GM21423 (cell line): ENCODE measurements around the gene SPTBN5.

Experiments
- ATAC-seq: cut with Tn5 transposase; IDR thresholded peaks from one replicate; pipeline ENCODE4 v1.9.1; 2021; ENCODE audit warnings: mild to moderate bottlenecking, moderate library complexity; ENCODE audit not compliant: unreplicated experiment

SPTBN5 gene

GRCh38 chr15:41885321-41885720 lies 8.5 kb downstream of the SPTBN5 start:
- no peak for ATAC-seq

GRCh38 chr15:41884458-41884857 lies 9.4 kb downstream of the SPTBN5 start:
- ATAC-seq = no peak

DNA sequence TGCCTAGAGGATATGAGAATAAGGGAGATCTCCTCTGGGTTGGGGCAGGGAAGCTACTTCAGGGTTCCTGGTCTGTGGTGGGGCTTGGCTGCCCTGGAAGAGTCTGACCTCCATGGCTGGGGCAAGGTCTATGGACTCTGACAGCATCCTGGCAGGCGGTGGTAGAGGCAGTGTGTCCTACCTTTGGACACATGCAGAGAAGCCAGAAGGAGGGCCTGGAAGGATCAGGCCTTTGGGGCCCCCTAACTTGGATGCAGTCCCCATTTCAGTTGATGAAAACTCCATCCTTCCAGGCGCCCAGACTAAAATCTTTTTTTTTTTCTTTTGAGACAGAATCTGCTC lies 10.4 kb downstream of the SPTBN5 start:
- ATAC-seq = no peak

DNA sequence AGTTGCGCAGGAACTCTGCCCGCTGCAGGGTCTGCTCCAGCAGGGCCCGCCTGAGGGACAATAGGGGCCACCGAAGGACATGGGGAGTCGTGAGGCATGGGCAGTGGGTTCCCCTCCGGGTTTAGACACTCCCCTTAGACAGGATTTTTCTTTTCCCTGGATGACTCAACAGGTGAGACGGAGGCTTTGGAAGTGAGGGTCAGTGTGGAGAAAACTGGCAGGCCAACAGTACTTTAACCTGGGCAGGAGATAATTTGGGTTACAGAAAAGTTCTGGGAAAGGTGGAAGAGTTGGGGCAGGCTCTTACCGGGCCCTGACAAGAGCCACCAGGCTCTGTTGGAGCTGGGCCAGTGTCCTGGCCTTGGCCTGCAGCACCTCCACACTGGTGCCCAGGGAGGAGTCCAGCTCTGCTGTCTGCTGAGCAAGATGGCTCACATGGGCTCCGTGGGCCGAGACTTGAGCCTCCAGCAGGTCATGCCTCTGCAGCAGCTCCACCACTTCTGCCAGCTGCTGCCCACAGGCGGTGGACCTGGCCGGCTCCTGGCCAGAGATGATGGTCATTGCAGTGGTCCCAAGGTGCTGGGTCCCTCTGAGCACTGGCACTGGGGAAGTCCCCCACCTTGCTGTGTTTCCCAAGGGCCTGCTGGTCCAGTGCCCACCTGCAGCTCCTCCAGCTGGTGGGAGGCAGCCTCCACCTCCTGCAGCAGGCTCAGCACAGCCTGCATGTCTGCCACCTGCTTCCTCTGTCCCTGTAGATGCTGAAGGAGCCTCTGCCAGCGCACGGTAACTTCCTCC lies 11.0 kb downstream of the SPTBN5 start:
- no peak for ATAC-seq

DNA sequence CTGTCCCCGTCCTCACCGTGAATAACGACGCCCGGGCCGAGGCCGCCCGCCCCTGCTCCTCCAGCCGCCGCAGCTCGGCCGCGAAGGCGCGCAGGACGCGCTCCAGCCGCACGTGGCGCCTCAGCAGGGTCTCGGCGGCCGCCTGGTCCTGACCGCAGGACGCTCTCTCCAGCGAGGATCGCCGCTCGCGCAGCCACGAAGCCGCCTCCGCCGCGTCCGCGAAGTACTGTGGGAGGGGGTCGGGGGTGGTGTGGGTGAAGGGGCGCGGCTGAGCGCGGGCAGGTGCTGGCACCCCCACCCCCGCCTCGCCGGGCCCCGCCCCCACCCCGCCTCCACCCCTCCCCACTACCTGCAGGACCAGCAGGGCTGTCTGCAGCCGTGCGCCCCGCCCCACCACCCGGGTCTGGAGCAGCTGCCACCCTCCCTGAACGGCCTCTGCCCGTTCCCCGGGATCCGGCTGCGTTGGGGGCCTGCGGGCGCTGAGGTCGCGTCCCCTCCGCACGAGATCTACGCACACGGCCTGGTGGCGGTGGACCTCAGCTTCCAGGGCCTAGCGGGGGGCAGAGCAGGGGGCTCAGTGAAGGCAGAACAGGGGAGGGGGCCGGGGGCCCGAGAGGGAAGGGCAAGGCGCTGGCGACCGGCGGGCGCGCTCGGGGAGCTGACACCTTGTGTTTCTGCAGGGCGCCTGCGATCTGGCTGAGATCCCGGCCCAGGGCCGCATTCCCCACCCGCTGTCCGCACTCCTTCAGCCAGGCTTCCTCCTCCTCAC lies 11.7 kb downstream of the SPTBN5 start:
- ATAC-seq = no peak

DNA sequence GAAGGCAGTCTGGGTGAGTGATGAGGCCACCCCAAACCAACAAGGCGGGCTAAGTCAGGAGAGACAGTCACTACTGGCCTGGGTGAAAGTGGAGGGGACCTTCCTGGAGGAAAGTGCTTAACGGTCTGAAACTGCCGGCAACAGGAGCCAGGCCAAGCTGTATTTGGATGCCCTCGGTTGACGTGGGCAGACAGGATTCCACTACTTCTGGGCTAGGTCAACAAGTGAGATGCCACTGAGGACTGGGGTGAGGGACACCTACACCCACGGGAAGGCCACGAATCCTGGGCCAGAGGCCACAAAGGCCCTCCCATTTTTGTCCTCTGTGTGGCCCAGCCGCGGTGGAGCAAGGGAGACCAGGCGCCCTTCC lies 12.3 kb downstream of the SPTBN5 start:
- ATAC-seq = no peak

- ATAC-seq = no peak
These were observed 12.8 kb downstream of the SPTBN5 start for GRCh38 chr15:41881086-41881485.

DNA sequence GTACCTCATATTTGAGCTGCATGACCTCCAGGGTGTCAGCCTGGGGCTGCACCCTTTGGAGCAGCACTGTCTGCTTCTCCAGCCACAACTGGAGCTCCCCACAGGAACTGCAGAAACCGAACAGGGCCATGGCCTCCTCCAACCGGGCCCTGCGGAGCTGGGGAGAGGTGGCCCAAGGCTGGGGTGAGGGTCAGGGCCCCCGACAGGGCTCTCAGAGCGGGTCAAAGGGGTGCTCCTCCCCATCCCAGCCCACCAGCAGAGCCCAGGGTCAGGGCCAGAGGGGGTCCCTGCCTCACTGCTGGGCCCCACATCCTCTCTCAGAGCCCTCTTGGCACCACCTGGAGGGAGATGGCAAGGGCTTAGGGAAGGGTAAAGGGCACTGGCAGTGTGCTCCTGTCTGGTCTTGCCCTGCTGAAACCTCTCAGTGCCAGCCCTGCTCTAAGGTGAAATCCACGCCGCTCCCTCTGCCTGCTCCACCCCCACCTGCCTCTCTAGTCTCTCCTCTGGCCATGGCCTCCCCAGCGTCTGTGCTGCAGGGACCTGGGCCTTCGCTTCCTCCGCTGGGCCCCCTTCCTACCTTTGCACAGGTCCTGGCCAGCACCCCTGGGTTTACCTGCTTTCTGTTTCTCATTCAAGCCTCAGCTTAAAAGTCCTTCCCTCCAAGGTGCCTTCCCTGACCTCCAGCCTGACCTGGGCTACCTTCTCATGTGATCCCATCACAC lies 13.5 kb downstream of the SPTBN5 start:
- no peak for ATAC-seq

DNA sequence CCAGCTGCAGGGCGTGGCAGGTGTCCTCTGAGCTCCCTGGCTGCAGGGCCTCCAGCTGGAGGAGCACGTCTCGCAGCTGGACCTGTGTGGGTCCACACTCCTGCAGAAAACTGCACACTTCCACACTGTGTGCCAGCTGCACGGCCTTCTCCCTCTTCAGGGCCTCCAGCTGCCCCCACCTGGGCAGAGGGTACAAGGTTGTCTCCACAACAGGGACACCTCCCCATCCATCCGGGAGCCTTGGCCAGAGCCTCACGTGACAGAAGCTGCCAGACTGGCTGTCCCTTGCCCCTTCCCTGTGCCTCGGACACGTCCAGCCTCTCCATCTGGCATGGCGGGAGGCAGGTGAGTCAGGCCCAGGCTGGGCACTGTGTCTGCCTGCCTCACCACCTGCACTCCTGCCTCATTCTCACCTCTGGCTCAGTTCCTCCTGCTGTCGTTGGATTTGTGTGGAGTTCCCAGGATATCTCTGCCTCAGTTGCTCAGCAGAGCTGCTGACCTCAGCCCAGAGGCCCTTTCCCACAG lies 14.5 kb downstream of the SPTBN5 start:
- ATAC-seq = no peak

DNA sequence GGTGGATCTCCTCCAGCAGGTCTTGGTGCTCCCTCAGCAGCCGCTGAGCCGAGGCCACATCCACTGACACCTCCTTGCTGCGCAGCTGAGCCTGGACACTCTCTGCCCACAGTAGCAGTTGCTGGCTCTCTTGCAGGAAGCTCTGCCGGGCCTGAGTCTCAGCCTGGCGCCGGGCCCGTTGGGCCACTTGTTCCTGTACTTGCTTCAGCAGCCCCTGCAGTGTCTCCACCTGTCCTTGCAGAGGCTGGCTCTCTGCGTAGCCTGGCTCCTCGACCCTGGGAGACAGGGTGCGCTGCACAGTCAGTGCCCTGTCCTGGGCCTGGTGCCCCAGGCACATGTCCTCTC lies 15.5 kb downstream of the SPTBN5 start:
- ATAC-seq = no peak

DNA sequence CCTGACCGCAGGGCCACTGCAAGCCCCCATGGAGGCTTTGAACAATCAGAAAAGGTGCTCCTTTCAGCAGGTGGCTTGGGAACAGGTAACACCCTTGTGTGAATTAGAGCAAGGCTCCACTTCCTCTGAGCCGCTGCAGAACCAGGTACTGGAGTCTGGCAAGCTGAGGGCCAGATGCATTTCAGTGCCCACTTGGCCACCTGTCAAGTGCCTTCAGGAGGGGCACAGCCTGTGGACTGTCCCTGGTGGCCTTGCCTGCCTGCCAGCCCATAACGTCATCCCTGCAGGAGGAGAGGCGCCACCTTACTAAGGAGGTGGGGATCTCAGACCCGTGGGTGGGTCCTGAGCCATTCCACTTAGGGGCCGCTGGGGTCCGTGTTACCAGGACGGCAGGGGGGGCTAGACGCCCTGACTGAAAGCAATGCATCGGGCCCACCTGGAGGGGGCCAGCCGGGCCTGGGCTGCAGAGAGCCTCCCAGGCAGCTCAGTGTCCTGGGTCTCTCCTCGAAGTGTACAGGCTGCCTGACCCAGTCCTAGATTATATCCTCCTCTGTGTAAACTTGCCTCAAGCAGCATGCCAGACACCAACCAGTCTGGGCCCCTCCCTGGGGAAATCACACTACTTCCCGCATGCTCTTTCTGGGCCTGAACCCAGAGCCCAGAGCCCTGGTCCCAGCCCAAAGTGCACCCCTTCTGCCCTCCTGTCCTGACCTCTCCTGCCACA lies 16.1 kb downstream of the SPTBN5 start:
- ATAC-seq = no peak

DNA sequence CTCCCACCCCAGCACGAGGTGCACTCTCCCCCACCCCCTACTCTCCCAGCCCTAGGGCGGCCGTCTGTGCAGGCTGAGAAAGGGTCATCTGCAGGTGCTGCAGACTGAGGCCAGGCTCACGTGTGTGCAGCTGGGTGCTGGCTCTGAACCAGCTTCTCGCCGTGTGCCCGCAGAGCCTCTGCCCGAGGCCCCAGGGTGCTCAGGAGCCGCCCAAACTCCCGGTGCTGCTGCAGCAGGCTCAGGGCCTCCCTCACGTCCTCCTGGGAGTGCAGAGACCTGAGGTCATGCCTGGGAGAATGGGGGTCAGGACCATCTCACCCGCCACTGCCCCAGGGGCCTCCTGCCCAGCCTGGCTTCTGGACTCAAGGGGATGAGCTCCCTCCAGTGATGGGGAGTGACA lies 17.2 kb downstream of the SPTBN5 start:
- ATAC-seq = no peak

- no peak for ATAC-seq
These were observed 17.8 kb downstream of the SPTBN5 start for GRCh38 chr15:41876007-41876406.

DNA sequence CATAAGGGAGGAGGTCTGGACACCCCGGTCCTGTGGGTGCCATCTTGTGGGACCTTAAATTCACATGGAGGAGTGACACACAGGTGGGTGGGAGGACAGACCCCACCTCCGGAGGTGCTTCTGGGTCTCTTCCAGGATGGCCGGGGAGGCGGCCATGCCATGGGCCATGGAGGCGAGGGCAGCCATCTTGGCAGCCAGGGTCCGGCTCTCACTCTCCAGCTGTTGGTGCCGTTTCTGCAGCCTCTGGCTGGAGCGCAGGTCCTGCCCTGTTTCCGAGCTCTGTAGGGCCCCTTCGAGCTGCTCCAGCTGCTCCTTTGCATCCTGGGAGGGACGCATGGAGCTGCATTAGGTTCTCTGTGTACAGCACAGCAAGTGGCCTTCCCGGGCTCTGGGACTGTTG lies 19.1 kb downstream of the SPTBN5 start:
- ATAC-seq = no peak

DNA sequence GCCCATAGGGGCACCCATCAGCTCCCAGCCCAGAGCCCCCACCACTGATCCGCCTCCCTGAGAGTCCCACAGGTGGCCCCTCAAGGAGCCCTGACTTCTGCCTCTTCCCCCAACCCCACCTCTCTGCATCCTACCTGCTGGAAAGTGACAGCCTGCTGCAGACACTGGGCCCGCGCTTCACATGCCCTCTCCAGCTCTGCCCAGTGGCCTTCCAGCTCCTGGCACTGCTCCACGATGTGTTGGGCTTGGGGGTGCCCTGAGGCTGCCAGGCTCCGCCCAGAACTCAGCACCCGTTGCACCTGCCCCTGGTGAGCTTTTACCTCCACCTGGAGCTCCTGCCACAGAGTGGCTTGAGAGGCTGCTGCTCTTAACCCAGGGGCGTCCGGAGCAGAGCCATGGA lies 20.1 kb downstream of the SPTBN5 start:
- ATAC-seq = no peak

DNA sequence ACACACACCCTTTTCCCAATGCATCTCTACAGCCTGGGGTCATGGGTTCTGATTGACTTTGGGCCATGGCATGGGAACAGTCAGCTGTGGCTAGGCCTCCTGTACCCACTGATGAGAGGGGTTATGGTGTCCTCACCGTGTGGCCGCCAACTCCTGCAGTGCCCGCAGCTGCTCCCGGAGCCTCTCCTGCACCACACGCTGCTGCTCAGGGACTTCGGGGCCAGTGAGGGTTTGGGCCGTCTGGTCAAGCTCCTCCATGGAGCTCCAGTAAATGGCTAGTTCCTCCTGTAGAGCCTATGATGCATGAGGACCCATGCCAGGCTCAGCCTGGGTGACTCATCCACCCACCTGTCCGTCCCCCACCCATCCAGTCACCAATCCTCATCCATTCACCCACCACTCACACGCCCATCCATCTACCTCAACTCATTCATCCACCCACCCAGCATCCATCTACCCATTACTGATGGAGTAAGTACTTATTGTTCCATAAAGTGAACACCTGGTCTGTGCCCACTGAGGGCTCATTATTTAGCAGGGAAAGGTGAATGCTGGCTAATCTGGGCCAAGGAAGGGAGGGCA lies 21.6 kb downstream of the SPTBN5 start:
- ATAC-seq = no peak

DNA sequence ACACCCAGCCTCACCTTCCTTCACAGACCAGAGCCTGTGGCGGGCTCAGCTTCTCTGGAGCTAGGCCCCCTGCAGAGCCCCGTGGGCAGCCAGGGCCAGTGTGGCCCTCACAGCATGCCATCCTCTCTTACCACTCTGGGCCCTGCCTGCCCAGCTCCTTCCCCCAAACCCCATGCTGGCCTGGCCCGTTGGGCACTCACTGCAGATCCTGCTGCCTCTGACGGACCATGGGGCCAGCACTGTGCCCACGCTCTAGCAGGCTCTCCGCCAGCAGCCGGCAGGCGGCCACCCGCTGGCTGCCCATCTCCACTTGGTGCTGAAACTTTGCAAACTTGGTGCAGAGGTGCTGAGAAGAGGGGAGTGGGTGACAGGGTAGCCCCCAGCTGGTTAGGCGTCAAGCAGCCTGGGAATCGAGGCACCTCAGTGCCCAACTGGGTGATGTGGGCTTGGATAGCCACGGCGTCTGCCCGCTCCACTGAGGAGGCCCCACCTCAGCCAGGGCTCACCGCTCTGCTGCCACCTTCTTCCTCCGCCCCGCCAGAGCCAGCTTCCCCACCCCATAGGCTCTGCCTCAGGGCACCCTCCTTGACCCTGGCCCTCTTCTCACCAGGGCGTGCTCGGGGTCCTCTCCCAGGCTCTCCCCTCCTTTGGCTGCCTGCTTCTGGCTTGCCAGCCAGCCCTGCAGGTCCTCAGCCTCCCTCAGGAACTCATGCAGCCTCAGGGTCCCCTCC lies 22.5 kb downstream of the SPTBN5 start:
- ATAC-seq = no peak

DNA sequence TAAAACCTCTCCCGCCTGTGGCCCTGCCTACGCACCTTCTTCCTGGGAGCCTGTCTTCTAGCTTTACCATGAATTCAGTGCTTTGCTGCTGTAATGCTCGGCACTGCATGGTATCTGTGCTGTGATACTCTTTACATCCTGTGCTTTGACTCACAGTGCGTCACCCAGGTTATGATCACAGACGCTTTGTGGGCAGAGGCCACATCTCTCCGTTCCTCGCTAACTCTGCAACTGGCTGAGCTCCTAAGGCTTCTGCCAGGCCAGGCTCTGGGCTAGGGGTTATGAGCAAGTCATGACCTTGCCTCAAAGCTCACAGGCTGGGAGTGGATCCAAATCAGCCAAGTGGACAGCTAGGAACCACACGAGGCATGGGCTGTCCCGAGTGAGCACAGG lies 23.2 kb downstream of the SPTBN5 start:
- no peak for ATAC-seq

DNA sequence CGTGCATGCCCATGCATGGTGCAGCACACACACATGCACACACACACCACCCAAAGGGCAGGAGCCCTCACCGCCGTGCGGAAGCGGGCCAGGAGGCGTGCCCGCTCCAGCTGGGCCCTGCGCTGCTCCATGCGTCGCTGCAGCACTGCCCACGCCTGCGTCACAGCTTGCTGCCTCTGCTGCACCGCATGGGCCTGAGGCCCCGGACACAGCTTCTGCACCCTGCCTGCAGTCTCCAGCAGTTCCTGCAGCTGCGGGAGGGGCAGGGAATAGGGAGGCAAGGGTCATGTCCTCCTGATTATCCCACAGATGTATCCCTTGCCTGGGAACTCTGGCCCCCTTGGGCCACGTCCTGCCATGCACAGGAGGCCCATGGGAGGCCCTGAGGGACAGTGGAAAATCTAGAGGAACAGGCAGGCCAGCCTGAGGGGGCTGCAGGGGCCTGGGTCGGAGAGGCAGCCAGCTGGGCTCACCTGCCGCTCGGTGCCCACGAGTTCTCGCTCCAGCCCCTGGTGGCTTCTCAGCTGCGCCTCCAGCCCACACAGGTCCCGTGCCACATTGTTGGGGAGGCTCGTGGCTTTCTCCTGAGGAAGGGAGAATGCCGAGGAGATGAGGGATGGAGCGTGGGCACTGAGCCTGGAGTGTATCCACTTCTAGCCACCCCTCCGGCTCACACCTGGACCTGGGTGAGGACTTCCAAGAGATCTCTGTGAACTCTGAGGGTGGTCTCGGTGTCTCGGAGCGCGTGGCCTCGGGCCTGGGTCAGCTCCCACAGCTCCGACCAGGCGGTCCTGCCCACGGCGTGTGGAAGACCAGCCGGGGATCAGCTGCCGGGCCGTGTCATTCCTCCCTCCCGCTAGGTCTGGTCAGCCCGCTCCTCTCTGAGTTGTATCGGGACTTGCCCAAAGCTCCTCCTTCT lies 23.8 kb downstream of the SPTBN5 start:
- no peak for ATAC-seq
